Trophoblast cell (in vitro differentiated cells and primary cell): ENCODE results near the gene TGM3.

Experiments used
- DNase-seq, 2 donors: peaks; one replicate each; pipeline ENCODE4 v3.0.0-alpha.2; 2016
- H2AFZ ChIP-seq: 2 replicates; pipeline ENCODE4 v1.6.1; 2013; ENCODE audit warnings: low read length, moderate library complexity, mild to moderate bottlenecking; ENCODE audit not compliant: insufficient read depth, poor library complexity
- H2AK5ac ChIP-seq: 2 replicates; pipeline ENCODE4 v1.6.1; 2013; ENCODE audit warnings: mild to moderate bottlenecking, low read length
- H2BK120ac ChIP-seq: 2 replicates; pipeline ENCODE4 v1.6.1; 2013; ENCODE audit warnings: low read length, mild to moderate bottlenecking, moderate library complexity; ENCODE audit not compliant: insufficient read depth, poor library complexity
- H2BK12ac ChIP-seq: 2 replicates; pipeline ENCODE4 v1.6.1; 2013; ENCODE audit warnings: mild to moderate bottlenecking, low read length, moderate library complexity
- H2BK5ac ChIP-seq: 2 replicates; pipeline ENCODE4 v1.6.1; 2013; ENCODE audit warnings: low read length, low read depth, moderate library complexity, mild to moderate bottlenecking; ENCODE audit not compliant: poor library complexity
- H3K14ac ChIP-seq: 2 replicates; pipeline ENCODE4 v1.6.1; 2013; ENCODE audit warnings: mild to moderate bottlenecking, low read length
- H3K18ac ChIP-seq: 2 replicates; pipeline ENCODE4 v1.6.1; 2013; ENCODE audit warnings: mild to moderate bottlenecking, low read length
- H3K23ac ChIP-seq: 2 replicates; pipeline ENCODE4 v1.6.1; 2013; ENCODE audit warnings: low read length
- H3K27ac ChIP-seq: 2 replicates; pipeline ENCODE4 v1.5.1; 2013; ENCODE audit warnings: low read depth, mild to moderate bottlenecking, inconsistent platforms, low read length, moderate library complexity
- H3K27me3 ChIP-seq: 2 replicates; pipeline ENCODE4 v1.6.1; 2013; ENCODE audit warnings: inconsistent platforms, mild to moderate bottlenecking, low read length, moderate library complexity; ENCODE audit not compliant: insufficient read depth
- H3K36me3 ChIP-seq, 2 experiments: 1 replicate in 1 of 2; 2 replicates in 1 of 2; pipeline ENCODE4 v1.6.1; 2013; ENCODE audit warnings: low read length in 2 of 2, mild to moderate bottlenecking in 2 of 2, moderate library complexity in 1 of 2; ENCODE audit not compliant: insufficient read depth in 2 of 2, control insufficient read depth in 1 of 2
- H3K4ac ChIP-seq: 2 replicates; pipeline ENCODE4 v1.6.1; 2013; ENCODE audit warnings: low read depth, mild to moderate bottlenecking, low read length, moderate library complexity
- H3K4me1 ChIP-seq, 2 experiments: 1 replicate in 1 of 2; 2 replicates in 1 of 2; pipeline ENCODE4 v1.6.1; 2013; ENCODE audit warnings: low read length in 2 of 2, mild to moderate bottlenecking in 2 of 2, moderate library complexity in 1 of 2; ENCODE audit not compliant: insufficient read depth in 2 of 2, control insufficient read depth in 1 of 2
- H3K4me2 ChIP-seq: 2 replicates; pipeline ENCODE4 v1.6.1; 2013; ENCODE audit warnings: inconsistent platforms, mild to moderate bottlenecking, low read length, moderate library complexity
- H3K4me3 ChIP-seq: 2 replicates; pipeline ENCODE4 v1.5.1; 2013; ENCODE audit warnings: mild to moderate bottlenecking, low read depth, low read length, inconsistent platforms
- H3K79me1 ChIP-seq: one replicate; pipeline ENCODE4 v1.6.1; 2013; ENCODE audit warnings: low read length
- H3K79me2 ChIP-seq: 2 replicates; pipeline ENCODE4 v1.6.1; 2013; ENCODE audit warnings: low read length, mild to moderate bottlenecking; ENCODE audit not compliant: control insufficient read depth, insufficient read depth, poor library complexity
- H3K9ac ChIP-seq: 2 replicates; pipeline ENCODE4 v1.6.1; 2013; ENCODE audit warnings: mild to moderate bottlenecking, low read length
- H3K9me3 ChIP-seq: 2 replicates; pipeline ENCODE4 v1.6.1; 2013; ENCODE audit warnings: low read depth, mild to moderate bottlenecking, control low read depth, inconsistent platforms, low read length; ENCODE audit not compliant: insufficient read depth
- H4K12ac ChIP-seq: 2 replicates; pipeline ENCODE4 v1.6.1; 2013; ENCODE audit warnings: low read depth, mild to moderate bottlenecking, low read length, moderate library complexity
- H4K8ac ChIP-seq: 2 replicates; pipeline ENCODE4 v1.6.1; 2013; ENCODE audit warnings: low read depth, mild to moderate bottlenecking, low read length, moderate library complexity
- H4K91ac ChIP-seq: one replicate; pipeline ENCODE4 v1.6.1; 2013; ENCODE audit warnings: low read depth, mild to moderate bottlenecking, low read length, moderate library complexity
- WGBS: extraction: QIAGEN DNeasy Blood & Tissue Kit; methylation state at CpG from one replicate; pipeline ENCODE4 v1.1.7; 2013; ENCODE audit warnings: missing lambda C conversion rate; ENCODE audit not compliant: insufficient read length, insufficient coverage; ENCODE audit errors: extremely low coverage; 5-methylcytosine and 5-hydroxymethylcytosine counted together

TGM3 gene

GRCh38 chr20:2307136-2307535 is 11.3 kb downstream of the TGM3 start:
- no peaks in the 10 kb centered on the region for H3K79me2 ChIP-seq
- no peak overlapping the region for H3K27ac ChIP-seq
- H2AK5ac ChIP-seq, result no peak overlapping the region
- H2BK120ac ChIP-seq, result no peak overlapping the region
- no peak overlapping the region for H2AFZ ChIP-seq
- H3K4ac ChIP-seq, result no peak overlapping the region
- no peak overlapping the region for H3K23ac ChIP-seq
- H2BK12ac ChIP-seq, result no peak overlapping the region
- no peaks in the 10 kb centered on the region for H3K9me3 ChIP-seq
- no peaks in the 10 kb centered on the region for H3K79me1 ChIP-seq
- no peak overlapping the region for H4K8ac ChIP-seq
- no peak overlapping the region for H3K14ac ChIP-seq
- no peak overlapping the region for H3K9ac ChIP-seq
- H3K18ac ChIP-seq, result no peak overlapping the region
- no peak overlapping the region for H3K4me3 ChIP-seq
- H4K12ac ChIP-seq, result no peak overlapping the region
- no peaks in the 10 kb centered on the region for H3K36me3 ChIP-seq
- no peaks in the 10 kb centered on the region for H3K27me3 ChIP-seq
- H4K91ac ChIP-seq, result no peak overlapping the region
- no CpG with 5 or more reads among the region's 4 CpGs for WGBS
- no peak overlapping the region for H2BK5ac ChIP-seq
- DNase-seq, result no peak
- H3K4me1 ChIP-seq, result no peaks in the 10 kb centered on the region
- no peak overlapping the region for H3K4me2 ChIP-seq

GRCh38 chr20:2311329-2311728 is 15.5 kb downstream of the TGM3 start:
- no peak for DNase-seq
- WGBS, result no CpG with 5 or more reads among the region's 3 CpGs
- Histone ChIP-seq H2BK12ac (no peak overlapping the region), H3K4me3 (no peak overlapping the region), H2AK5ac (no peak overlapping the region), H3K27me3 (no peaks in the 10 kb centered on the region), H2BK5ac (no peak overlapping the region), H3K4me1 (peaks cover 3 to 7% of the 10 kb centered on the region in 2 experiments), H3K79me2 (no peaks in the 10 kb centered on the region), H3K79me1 (no peaks in the 10 kb centered on the region), H4K12ac (no peak overlapping the region), H3K27ac (no peak overlapping the region), H3K4ac (no peak overlapping the region), H3K23ac (no peak overlapping the region), H3K36me3 (no peaks in the 10 kb centered on the region), H3K9ac (no peak overlapping the region), H3K4me2 (no peak overlapping the region), H3K9me3 (no peaks in the 10 kb centered on the region), H4K91ac (no peak overlapping the region), H3K18ac (no peak overlapping the region), H2AFZ (no peak overlapping the region), H3K14ac (no peak overlapping the region), H4K8ac (no peak overlapping the region), H2BK120ac (no peak overlapping the region)

GRCh38 chr20:2312876-2313275 is 17.1 kb downstream of the TGM3 start:
- Histone ChIP-seq H3K23ac (no peak overlapping the region), H2BK12ac (no peak overlapping the region), H3K14ac (no peak overlapping the region), H4K91ac (no peak overlapping the region), H3K9me3 (no peaks in the 10 kb centered on the region), H3K36me3 (no peaks in the 10 kb centered on the region), H2AK5ac (no peak overlapping the region), H3K4me2 (no peak overlapping the region), H2BK120ac (no peak overlapping the region), H2BK5ac (no peak overlapping the region), H3K27ac (no peak overlapping the region), H3K79me1 (no peaks in the 10 kb centered on the region), H3K4me3 (no peak overlapping the region), H3K9ac (no peak overlapping the region), H4K8ac (no peak overlapping the region), H3K4me1 (peaks cover 3 to 7% of the 10 kb centered on the region in 2 experiments), H3K79me2 (no peaks in the 10 kb centered on the region), H4K12ac (no peak overlapping the region), H3K27me3 (no peaks in the 10 kb centered on the region), H2AFZ (no peak overlapping the region), H3K18ac (no peak overlapping the region), H3K4ac (no peak overlapping the region)
- WGBS, result no CpG with 5 or more reads among the region's 8 CpGs
- no peak for DNase-seq

GRCh38 chr20:2313316-2313715 is 17.5 kb downstream of the TGM3 start:
- Histone ChIP-seq H3K23ac (no peak overlapping the region), H2BK5ac (no peak overlapping the region), H4K12ac (no peak overlapping the region), H2AFZ (no peak overlapping the region), H3K4me1 (peaks cover 3 to 7% of the 10 kb centered on the region in 2 experiments), H3K27ac (no peak overlapping the region), H3K4me3 (no peak overlapping the region), H3K14ac (no peak overlapping the region), H3K36me3 (no peaks in the 10 kb centered on the region), H2BK12ac (no peak overlapping the region), H3K27me3 (no peaks in the 10 kb centered on the region), H3K4me2 (no peak overlapping the region), H3K79me2 (no peaks in the 10 kb centered on the region), H3K9me3 (no peaks in the 10 kb centered on the region), H3K79me1 (no peaks in the 10 kb centered on the region), H3K4ac (no peak overlapping the region), H2AK5ac (no peak overlapping the region), H4K91ac (no peak overlapping the region), H4K8ac (no peak overlapping the region), H2BK120ac (no peak overlapping the region), H3K9ac (no peak overlapping the region), H3K18ac (no peak overlapping the region)
- no peak for DNase-seq
- no CpG with 5 or more reads among the region's 3 CpGs for WGBS
